ENCODE data around the gene ANKRD7. TPM values are rescaled to one million over a fixed set of nuclear protein-coding genes. Genes with fewer than 3 reads are reported as not detected.

ANKRD7 gene
- polyA plus RNA-seq, 3 donors = not detected

- Histone ChIP-seq H3K79me2 (ENCODE audit: insufficient read depth, low read length) (no peaks in the 10 kb centered on the region), H3K9me3 (replicated peaks in 1 of 2; ENCODE audit: control insufficient read depth in 1 of 2, insufficient read depth in 1 of 2, low read length in 2 of 2) (no peaks in the 10 kb centered on the region), H4K20me1 (ENCODE audit: insufficient read depth, low read length) (no peaks in the 10 kb centered on the region), H3K9ac (ENCODE audit: insufficient read depth, low read length, poor library complexity, severe bottlenecking) (no peak overlapping the region), H3K4me2 (replicated peaks; ENCODE audit: extremely low read depth, low read length, poor library complexity, severe bottlenecking) (no peak overlapping the region), H3K36me3 (replicated peaks in 1 of 2; ENCODE audit: control insufficient read depth in 1 of 2, insufficient read depth in 2 of 2, low read length in 2 of 2) (no peaks in the 10 kb centered on the region), H3K27me3 (ENCODE audit: control insufficient read depth in 2 of 2, insufficient read depth in 2 of 2, low read length in 2 of 2) (peaks cover 7 to 25% of the 10 kb centered on the region in 2 donors), H3K4me3 (replicated peaks in 1 of 3; ENCODE audit: low read depth in 2 of 3, low read length in 3 of 3) (no peak overlapping the region), H3K27ac (ENCODE audit: low read depth in 1 of 2, low read length in 2 of 2) (no peak overlapping the region), H2AFZ (ENCODE audit: insufficient read depth, low read depth, low read length, poor library complexity, severe bottlenecking) (no peak overlapping the region), H3K4me1 (ENCODE audit: control insufficient read depth in 1 of 2, insufficient read depth in 2 of 2, low read length in 2 of 2) (peaks cover 6 to 9% of the 10 kb centered on the region in 2 donors)
- Mint-ChIP-seq H3K9me3 (peaks cover 0 to 8% (median 0%) of the 10 kb centered on the region in 7 donors), H3K4me3 (no peak overlapping the region), H3K4me1 (peaks cover 13% of the 10 kb centered on the region), H3K27ac (no peak overlapping the region), H3K36me3 (no peaks in the 10 kb centered on the region), H3K27me3 (ENCODE audit: low read depth in 3 of 3) (peaks cover 15 to 26% (median 16%) of the 10 kb centered on the region in 3 donors)
- no peak for DNase-seq
- intact Hi-C loops (cut with micrococcal nuclease) = no loop called here
- WGBS (ENCODE audit: insufficient coverage) = no CpG with 5 or more reads among the region's 1 CpG
- no peak for TF ChIP-seq CTCF (IDR thresholded peaks at IDR 0.05)
These were observed 7.3 kb upstream of the ANKRD7 start for GRCh38 chr7:118217210-118217619.

- Histone ChIP-seq H3K36me3 (replicated peaks in 1 of 2; ENCODE audit: control insufficient read depth in 1 of 2, insufficient read depth in 2 of 2, low read length in 2 of 2) (no peaks in the 10 kb centered on the region), H3K27me3 (ENCODE audit: control insufficient read depth in 2 of 2, insufficient read depth in 2 of 2, low read length in 2 of 2) (peaks cover 7 to 19% of the 10 kb centered on the region in 2 donors), H3K9me3 (replicated peaks in 1 of 2; ENCODE audit: control insufficient read depth in 1 of 2, insufficient read depth in 1 of 2, low read length in 2 of 2) (no peaks in the 10 kb centered on the region), H3K4me3 (replicated peaks in 1 of 3; ENCODE audit: low read depth in 2 of 3, low read length in 3 of 3) (no peak overlapping the region), H3K79me2 (ENCODE audit: insufficient read depth, low read length) (no peaks in the 10 kb centered on the region), H3K4me2 (replicated peaks; ENCODE audit: extremely low read depth, low read length, poor library complexity, severe bottlenecking) (no peak overlapping the region), H2AFZ (ENCODE audit: insufficient read depth, low read depth, low read length, poor library complexity, severe bottlenecking) (no peak overlapping the region), H3K4me1 (ENCODE audit: control insufficient read depth in 1 of 2, insufficient read depth in 2 of 2, low read length in 2 of 2) (peaks cover 6 to 9% of the 10 kb centered on the region in 2 donors), H3K27ac (ENCODE audit: low read depth in 1 of 2, low read length in 2 of 2) (no peak overlapping the region), H3K9ac (ENCODE audit: insufficient read depth, low read length, poor library complexity, severe bottlenecking) (no peak overlapping the region), H4K20me1 (ENCODE audit: insufficient read depth, low read length) (no peaks in the 10 kb centered on the region)
- WGBS (ENCODE audit: insufficient coverage) = 100% methylated on average over 1 of the region's 8 CpGs
- H3K36me3 Mint-ChIP-seq = no peaks in the 10 kb centered on the region
- H3K27me3 Mint-ChIP-seq (ENCODE audit: low read depth in 3 of 3) = peaks cover 13 to 22% (median 14%) of the 10 kb centered on the region in 3 donors
- peaks cover 0 to 8% (median 0%) of the 10 kb centered on the region in 7 donors for H3K9me3 Mint-ChIP-seq
- no peak for DNase-seq
- no peak overlapping the region for H3K27ac Mint-ChIP-seq
- peaks cover 11% of the 10 kb centered on the region for H3K4me1 Mint-ChIP-seq
- no peak overlapping the region for H3K4me3 Mint-ChIP-seq
- intact Hi-C loops (cut with micrococcal nuclease) = no loop called here
- TF ChIP-seq CTCF (IDR thresholded peaks at IDR 0.05) = no peak
These were observed 5.9 kb upstream of the ANKRD7 start for GRCh38 chr7:118218413-118219156.

All from CD14-positive monocyte (primary cell).